GM19023 (cell line): Measurements from ENCODE around the gene STX11.
"Not testable (repeated sequence)": the region's sequence is repeated elsewhere in the genome, so short reads cannot be mapped to it uniquely, and the experiment has no call there.

Experiments used
- ATAC-seq: cut with Tn5 transposase; IDR thresholded peaks from one replicate; pipeline ENCODE4 v1.9.1; 2021; ENCODE audit warnings: mild to moderate bottlenecking, moderate library complexity; ENCODE audit not compliant: unreplicated experiment

STX11 gene

GRCh38 chr6:144171406-144171805 lies 21.1 kb downstream of the STX11 start:
- no peak for ATAC-seq

- no peak for ATAC-seq
These were observed 23.7 kb downstream of the STX11 start for GRCh38 chr6:144174006-144174405.

DNA sequence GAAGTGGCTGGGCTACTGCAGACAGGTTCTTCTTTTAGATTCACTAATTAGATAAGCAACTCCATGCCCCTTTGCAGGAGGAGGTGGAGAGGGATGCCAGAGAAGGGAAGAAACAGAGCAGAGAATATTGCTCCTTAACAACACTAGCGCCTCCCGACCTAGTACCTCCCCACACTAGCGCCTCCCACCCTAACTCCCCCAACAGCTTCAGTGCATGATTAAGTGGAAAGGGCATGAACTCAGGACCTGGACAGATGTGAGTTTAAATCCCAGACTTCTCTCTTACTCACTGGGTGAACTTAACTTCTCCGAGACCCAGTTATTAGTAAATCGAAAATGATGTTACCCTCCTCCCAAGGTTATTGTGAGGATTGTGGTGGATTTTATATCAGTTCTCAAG lies 25.7 kb downstream of the STX11 start:
- ATAC-seq: no peak

DNA sequence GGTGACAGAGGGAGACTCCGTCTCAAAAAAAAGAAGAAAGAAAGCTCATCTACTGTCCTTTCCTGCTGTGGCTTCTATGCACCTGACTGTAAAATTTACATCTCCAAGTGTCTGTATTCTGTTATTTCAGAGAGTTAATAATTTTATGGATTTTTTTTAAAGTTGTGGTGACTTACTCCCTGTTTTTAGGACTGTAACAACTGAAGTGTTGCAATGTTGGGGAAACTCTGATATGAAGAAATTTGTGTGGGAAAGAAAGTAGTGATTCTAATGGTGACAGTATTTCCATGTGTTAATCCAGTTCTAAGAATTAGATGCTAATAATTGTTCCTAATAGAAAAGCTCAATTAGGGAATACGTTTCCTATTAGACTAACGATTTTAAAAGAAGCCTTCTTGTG lies 27.4 kb downstream of the STX11 start:
- no peak for ATAC-seq

DNA sequence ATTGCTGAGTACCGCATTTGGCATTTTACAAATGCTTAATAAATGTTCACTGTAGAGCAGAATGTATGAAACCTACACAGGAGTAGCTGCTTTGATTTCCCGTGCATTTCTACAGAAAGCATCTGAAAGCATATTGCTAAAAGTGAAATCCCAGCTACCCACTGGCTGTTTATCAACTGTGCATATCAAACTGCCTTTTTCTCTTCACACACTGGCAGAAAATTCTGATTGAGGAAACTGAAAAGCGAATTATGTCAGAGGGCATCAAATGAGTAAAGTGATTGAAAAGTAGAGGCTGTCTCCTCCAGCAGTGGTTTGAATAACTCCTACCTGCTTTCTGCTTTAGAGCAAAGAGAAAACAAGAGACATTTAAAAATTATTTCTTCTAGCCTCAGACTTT lies 28.0 kb downstream of the STX11 start:
- no peak for ATAC-seq

DNA sequence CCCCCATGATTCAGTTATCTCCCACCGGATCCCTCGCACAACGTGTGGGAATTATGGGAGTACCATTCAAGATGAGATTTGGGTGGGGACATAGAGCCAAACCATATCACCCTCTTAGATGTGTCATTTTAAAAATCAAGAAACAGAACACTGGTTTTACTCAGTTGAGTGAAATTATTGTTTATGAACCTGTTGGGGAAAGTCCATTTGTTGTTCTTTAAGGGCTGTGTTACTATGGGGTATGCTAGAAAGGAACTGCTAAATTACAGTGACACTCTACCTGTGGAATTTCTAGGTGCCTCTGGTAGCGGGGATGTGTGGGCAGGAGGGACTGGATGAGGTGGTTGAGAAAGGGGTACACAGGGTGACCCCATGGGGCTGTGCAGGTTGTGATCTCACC lies 28.9 kb downstream of the STX11 start:
- ATAC-seq: no peak

- ATAC-seq: no peak
These were observed 29.5 kb downstream of the STX11 start for GRCh38 chr6:144179828-144180227.

- ATAC-seq: not testable (repeated sequence)
These were observed 30.0 kb downstream of the STX11 start for GRCh38 chr6:144180354-144180753.

GRCh38 chr6:144181639-144182038 lies 31.3 kb downstream of the STX11 start:
- ATAC-seq: no peak

DNA sequence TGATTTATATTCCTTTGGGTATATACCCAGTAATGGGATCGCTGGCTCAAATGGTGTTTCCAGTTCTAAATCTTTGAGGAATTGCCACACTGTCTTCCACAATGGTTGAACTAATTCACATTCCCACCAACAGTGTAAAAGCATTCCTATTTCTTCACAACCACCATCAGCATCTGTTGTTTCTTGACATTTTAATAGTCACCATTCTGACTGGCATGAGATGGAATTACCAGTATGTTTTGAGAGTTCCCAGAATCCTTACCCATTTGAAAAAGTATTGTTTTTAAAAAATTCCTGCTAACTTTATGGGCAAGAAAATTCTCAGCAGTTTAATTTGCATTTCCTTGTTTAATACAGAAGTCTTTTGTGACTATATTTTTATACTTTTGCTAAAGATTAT lies 33.9 kb downstream of the STX11 start:
- ATAC-seq: not testable (repeated sequence)

- no peak for ATAC-seq
These were observed 35.0 kb downstream of the STX11 start for GRCh38 chr6:144185133-144185836.

DNA sequence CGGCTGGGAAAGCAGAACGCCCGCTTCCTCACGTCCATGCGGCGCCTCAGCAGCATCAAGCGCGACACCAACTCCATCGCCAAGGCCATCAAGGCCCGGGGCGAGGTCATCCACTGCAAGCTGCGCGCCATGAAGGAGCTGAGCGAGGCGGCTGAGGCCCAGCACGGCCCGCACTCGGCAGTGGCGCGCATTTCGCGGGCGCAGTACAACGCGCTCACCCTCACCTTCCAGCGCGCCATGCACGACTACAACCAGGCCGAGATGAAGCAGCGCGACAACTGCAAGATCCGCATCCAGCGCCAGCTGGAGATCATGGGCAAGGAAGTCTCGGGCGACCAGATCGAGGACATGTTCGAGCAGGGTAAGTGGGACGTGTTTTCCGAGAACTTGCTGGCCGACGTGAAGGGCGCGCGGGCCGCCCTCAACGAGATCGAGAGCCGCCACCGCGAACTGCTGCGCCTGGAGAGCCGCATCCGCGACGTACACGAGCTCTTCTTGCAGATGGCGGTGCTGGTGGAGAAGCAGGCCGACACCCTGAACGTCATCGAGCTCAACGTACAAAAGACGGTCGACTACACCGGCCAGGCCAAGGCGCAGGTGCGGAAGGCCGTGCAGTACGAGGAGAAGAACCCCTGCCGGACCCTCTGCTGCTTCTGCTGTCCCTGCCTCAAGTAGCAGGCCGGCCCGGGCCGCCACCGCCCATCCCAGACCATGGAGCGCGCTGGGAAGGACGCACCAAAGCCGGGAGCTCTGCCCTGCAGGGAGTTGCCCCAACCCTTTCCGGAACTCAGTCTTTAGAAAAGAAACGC lies 36.7 kb downstream of the STX11 start:
- ATAC-seq: no peak

DNA sequence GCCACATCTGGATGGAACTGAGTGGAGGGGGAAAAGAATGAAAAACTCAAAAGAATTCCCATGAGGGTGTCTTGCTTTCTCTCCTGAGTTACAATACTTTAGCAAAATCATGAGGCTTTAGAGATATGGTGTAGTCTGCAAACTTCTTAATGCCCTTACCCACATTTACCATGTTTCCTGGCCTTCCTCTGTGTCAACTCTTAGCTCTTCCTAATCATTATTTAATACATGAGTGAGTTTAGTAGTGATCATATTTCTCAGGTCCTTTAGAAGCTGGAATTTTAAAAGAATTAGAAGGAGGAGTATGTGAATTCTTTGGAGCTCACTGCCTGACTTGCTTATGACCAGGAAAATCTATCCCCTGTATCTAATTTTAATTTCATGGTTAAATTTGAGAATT lies 39.0 kb downstream of the STX11 start:
- no peak for ATAC-seq

DNA sequence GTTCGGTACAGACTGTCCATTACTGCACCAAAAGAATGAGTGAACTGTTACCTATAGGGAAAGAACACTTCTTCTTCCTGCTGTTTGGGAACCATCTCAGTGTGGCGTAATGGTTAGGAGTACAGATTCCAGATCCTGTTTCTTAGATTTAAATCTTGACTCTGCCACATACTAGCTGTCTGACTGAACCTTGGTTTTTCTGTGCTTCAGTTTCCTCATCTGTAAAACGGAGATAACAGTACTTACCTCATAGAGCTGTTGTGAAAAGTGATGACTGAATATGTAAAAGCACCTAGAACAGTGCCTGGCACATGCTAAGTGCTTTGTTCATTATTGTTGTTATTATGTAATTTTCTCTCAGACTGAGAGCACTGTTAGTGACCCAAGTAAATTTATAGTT lies 39.8 kb downstream of the STX11 start:
- no peak for ATAC-seq

DNA sequence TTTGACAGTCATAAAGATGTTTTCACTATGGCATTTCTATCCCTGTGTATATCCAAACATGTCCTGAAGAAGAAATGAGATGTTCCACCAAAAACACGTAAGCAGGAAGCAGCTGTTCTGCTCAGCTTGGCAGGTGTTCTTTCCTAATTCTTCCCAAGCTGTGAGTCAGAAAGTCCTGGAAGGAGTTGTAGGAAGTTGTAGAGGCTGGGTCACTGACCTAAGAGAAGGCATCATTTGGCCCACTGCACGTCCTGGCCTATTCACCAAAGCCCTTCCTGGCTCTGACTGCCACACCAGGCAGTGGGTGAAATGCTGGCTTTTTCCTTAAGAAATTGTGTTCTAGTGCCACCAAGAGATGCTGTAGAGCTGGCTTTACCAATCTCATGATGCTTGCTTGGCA lies 40.3 kb downstream of the STX11 start:
- ATAC-seq: no peak

DNA sequence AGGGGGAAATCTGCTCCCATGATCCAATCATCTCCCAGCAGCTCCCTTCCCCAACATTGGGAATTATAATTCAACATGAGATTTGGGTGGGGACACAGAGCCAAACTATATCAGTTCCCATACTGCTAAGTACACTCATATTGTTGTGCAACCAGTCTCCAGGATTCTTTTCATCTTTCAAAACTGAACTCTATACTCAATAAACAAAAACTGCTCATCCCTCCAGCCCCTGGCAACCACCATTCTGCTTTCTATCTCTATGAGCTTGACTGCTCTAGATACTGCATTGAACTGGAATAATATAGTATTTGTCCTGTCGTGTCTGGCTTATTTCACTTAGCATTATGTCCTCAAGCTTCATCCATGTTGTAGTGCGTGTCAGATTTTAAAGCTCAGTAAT lies 42.9 kb downstream of the STX11 start:
- ATAC-seq: no peak

DNA sequence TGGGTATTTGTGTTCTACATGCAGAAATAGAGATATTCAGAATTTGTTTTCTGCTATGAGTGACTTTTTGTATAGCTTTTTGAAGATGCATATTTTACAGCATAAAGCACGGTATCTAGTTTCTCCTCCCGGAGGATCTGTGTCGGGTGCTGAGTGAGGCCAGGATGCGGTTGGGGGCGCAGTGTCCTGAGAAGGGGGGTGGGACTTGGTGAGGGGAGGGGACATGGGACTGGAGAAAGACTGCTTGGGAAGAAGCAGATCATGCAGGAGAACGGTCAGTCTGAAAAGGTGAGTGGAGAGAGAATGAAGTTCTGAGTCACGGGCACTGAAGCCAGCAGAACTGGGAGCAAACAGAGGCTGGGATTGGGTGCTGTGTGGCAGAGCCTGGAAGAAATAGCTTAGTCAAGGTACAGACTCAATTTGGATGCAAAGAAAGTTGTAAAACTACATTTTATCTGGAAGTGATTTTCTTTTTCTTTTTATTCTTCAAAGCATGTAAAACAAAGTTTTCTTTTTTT lies 44.0 kb downstream of the STX11 start:
- ATAC-seq: no peak

DNA sequence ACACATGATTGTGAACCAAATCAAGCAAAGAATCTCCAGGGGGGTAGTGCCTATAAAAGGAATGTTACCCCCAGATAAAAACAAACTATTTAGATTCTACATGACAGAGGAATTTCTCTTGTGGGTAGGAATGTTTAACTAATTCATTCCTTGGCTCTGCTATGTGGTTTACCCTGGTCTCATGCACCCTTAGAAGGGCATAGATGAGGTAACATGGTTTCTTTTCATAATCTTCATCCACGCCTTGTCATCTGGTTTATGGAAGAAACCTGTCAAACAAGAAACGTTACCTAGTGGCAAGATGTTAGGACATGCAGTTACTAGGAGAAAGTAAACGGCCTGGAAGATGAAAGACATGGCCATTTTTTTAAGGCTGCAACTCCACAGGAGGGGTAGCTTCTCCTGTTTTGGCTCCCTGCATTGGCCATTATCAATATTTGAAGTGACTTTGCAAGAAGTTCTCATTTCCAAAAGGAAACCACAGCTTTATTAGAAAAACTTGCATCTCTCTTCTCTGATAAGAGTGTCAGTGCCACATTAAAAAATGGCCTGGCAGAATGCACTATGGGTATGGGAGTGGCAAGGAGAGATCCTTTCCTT lies 45.5 kb downstream of the STX11 start:
- no peak for ATAC-seq

DNA sequence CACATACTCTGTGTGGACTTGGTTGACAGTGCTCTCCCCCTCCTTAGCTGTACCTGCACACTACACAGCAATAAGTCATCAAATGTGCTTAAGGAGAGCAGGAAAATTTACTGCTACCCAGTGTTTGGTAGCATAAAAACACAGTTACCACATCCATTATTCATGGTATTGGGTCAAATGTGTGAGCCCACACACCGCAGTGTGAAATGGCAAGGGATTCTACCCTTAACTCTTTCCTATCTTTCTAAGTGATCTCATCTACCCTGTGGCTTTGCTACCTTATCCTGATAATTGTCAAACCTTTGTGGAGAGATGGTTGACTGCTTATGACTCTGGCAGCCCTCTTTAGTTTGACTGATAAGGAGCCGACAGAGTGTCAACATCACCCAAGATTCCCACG lies 47.6 kb downstream of the STX11 start:
- ATAC-seq: no peak

GRCh38 chr6:144202879-144203468 lies 52.7 kb downstream of the STX11 start:
- no peak for ATAC-seq

GRCh38 chr6:144211160-144211559 lies 60.8 kb downstream of the STX11 start:
- no peak for ATAC-seq
